Adipose tissue (tissue), 3 donors: Measurements from ENCODE around the gene RAB30. TPM values are rescaled to one million over a fixed set of nuclear protein-coding genes. Genes with fewer than 3 reads are reported as not detected.

Experiments
- H3K27ac ChIP-seq: one replicate; pipeline ENCODE4 v1.5.1; 2013; ENCODE audit warnings: low read depth, low read length
- WGBS, 3 donors: extraction: QIAGEN DNeasy Blood & Tissue Kit; methylation state at CpG; one replicate each; pipeline ENCODE4 v1.1.7; 2013; 5-methylcytosine and 5-hydroxymethylcytosine counted together
- polyA plus RNA-seq, 3 donors: library from polyadenylated mRNA; stranded (reverse); fragments of 200-250 nt; gene quantifications; one replicate each; pipeline ENCODE4 v1.2.3, GENCODE V29; 2013
- donor health status: healthy with polysubstance abuse.
- donor health status: Bipolar disorder and iron deficiency.
- donor health status: healthy.

Gene RAB30, protein sequence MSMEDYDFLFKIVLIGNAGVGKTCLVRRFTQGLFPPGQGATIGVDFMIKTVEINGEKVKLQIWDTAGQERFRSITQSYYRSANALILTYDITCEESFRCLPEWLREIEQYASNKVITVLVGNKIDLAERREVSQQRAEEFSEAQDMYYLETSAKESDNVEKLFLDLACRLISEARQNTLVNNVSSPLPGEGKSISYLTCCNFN
- polyA plus RNA-seq = 10 to 100 TPM in 1 of 3 donors, 1 to 10 TPM in 2; 2.1 to 13.1 (median 7.5) TPM

DNA sequence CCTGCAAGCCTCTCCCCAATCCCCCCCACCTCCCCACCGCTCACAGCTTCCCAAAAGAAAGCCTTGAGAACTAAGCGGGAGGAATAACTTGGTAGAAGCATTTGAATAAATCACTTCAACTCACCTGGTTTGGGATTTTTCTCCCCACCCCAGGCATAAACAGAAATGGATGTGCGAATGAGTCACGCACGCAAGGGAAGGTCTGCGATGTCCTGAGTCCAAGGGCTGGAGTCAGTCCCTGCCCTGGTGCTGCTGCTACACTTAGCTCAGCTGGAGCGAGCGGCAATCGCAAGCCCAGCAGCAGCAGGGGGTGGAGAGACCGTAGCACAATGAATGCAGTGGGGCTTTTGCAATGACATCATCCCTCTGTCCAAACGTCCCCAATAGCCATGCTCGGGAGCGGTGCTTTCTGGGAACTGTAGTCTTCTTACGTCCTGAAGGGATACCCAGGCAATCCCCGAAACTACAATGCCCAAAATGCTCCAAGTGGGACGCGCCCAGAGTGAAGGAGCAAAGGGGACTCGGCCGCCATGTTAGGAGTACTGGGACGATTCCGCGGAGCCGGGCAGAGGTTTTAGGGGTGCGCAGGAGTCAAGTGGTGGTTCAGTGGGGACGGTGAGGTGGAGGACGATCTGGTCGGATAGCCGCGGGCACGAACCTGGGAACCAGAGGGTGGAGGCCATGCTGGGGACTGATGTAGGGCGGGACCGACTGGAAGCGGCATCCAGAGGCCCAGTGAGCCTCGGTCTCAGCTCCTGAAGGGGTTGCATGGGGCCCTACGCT lies at the start of gene RAB30:
RAB30 (minus strand) TSS at position 331 of the 783 bp plus-strand sequence. CDS start 74,581 bp downstream, outside the sequence.
- WGBS, 3 donors = 0 to 1% (median 0%) methylated on average over 35 of the region's 35 CpGs
- peak within 1 kb of the TSS; percentile 14 for H3K27ac ChIP-seq

DNA sequence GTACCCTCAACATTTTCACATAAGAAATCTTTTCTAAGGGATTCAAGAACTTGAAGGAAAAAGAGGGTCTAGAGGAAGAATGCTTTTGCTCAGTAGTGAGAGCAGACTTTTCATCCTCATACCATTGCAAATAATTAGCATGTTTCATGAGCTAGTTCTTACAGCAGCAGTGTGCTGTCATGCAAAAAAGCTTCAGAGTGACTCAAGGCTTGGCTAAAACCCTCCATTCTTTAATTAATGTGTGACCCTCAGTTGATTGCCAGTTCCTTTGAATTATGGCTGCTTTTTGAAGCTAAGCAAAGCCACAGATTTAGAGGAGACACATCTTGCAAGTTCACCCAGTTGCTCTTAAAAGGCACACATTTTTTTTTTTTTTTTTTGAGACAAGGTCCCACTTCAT lies 48.6 kb upstream of the RAB30 start:
- H3K27ac ChIP-seq = no peak overlapping the region

DNA sequence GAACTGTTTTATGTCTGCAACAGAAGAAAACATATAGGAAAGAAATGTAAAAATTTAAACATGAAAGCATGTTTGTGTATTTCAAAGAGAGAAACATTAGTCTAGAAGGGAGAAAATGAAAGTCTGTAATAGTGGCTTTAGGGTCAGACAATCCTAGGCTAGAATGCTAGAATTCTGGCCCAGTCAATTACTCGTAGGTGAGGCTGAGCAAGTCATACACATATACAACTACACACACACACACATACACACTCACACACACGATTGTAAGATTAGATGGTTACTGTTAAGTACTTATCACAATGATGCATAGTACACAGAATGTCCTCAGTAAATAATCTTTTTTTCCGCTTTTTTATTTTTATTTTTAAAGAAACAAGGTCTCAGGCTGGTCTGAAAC lies 47.5 kb upstream of the RAB30 start:
- H3K27ac ChIP-seq = no peak overlapping the region
- WGBS, 3 donors = 73 to 81% (median 77%) methylated on average over 3 of the region's 3 CpGs

DNA sequence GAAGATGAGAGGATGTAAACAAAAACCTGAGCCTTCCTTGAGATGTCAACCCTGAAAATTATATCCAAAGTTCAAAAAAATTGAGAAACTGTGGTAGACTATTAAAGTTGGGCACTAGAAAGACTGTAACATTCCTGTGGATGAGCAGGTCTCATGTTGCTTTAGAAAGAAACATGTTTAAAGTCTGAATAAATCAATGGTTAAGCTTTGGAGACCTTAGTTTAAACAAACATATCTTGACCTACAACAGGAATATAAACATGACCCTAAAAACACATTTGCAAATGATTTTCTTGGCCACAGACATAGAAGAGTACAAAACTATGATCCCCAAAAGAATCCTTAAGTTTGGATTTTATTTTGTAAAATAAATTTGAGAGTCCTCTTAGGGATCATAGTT lies 47.1 kb upstream of the RAB30 start:
- no peak overlapping the region for H3K27ac ChIP-seq

DNA sequence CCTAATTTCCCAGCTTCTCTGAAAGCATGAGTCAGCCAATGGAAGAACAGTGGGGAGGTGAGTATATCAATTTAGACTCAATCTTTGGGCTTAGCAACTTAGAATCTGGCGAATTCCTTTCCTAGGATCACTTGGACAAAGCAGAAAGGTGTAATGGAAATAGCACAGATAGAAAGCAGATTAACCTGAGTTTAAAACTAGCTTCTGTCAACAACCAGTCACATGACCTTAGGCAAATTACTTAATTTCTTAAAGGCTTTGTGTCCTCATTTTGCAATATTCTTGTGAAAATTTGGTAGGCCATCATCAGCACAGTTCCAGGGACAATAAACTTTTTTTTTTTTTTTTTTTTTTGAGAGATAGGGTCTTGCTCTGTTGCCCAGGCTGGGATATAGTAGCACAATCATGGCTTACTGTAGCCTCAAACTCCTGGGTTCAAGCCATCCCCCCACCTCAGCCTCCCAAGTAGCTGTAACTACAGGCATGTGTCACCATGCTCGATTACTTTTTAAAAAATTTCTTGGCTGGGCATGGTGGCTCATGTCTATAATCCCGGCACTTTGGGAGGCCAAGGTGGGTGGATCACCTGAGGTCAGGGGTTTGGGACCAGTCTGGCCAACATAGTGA lies 44.4 kb upstream of the RAB30 start:
- WGBS, 3 donors = 90 to 94% (median 92%) methylated on average over 3 of the region's 3 CpGs
- no peak overlapping the region for H3K27ac ChIP-seq

DNA sequence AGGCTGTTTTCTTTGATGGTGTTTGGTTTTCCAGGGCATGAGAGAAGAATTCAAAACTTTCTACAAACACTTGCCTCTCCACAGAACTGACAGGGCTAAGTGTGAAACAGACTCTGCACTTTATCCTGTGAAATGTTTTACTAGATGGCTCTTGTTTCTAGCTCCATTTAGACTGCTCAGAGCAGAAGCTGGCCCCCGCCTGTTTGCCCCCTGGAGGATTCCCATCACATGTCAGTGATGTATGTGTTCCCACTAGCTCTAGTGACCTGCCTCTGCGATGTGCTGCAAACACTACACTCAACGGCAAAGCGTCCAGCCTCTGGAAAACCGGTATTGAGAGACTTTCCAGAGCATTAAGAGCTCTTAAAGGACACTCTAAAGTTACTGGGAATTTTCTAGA lies 43.9 kb upstream of the RAB30 start:
- H3K27ac ChIP-seq = no peak overlapping the region
- 47 to 79% (median 67%) methylated on average over 5 of the region's 5 CpGs for WGBS, 3 donors

DNA sequence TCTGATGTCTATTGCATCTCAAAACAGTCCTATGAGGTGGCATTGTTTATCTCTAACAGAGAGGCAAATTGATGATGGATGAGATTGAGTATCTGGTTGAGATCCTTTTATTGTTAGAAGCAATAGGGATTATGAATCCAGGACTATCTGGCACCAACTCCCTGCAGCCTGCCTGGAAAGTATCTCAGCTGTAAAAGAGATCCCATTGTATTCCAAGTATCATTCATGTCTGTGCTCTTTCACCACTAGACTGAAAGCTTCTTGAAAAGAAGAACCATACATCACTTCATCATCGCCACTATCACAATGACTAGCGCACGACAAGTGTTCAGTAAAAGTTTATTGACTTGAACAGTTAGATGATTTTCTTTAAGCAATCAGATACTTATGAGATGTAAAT lies 43.3 kb upstream of the RAB30 start:
- no peak overlapping the region for H3K27ac ChIP-seq
- 83 to 95% (median 91%) methylated on average over 3 of the region's 3 CpGs for WGBS, 3 donors

DNA sequence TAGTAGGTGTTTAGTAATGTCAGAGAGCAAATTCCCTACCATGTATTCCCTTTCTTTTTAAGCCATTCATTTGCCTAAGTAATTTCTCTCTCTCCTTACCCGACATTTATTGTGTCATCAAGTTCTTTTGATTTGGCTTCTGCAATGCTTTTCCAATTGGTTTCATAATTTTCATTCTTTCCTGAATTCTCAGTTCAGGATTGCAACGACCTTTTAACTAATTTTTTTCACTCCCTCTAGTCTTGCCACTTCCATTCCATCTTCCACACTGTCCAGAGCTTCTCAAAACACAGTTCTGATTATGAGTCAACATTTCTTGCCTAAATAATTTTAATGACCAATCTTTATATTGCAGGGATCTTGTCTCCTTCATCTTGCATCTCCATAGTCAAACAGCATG lies 41.2 kb upstream of the RAB30 start:
- H3K27ac ChIP-seq = no peak overlapping the region
- 39 to 73% (median 43%) methylated on average over 2 of the region's 2 CpGs for WGBS, 3 donors

DNA sequence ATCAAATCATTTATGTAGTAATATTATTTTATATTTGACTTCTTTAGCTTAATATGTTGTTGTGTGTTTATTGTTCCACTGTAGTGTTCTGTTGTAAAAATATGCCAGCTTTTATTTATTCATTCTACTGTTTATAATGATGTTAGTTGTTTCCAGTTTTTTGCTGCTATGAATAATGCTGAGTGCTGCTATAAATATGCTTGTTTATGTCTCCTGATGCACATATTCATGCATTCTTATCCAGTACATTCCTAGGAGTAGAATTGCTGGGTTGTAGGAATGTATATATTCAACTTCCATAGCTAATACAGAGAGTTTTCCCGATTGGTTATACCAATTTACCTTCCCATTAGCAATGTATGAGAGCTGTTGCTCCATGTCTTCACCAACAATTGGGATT lies 33.5 kb upstream of the RAB30 start:
- no peak overlapping the region for H3K27ac ChIP-seq
- WGBS, 3 donors = 86 to 100% (median 88%) methylated on average over 1 of the region's 1 CpG

DNA sequence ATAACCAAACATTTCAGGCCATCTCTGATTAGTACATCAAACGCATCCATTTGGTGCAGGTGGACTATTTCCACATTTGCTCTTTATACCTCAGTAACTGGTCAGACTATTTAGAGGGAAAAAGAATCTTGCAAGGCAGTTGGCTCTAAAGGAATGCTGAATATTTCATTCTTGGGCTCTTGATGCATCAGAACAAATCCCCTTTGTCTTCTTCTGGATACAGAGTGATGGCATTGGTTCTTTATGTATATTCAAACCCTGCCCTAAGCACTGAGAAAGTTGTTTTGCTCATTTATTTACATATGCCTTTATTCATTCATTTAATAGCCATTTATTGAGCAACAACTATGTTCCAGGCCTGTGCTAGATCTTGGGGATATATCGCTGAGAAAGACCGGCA lies 31.1 kb upstream of the RAB30 start:
- 88 to 97% (median 95%) methylated on average over 3 of the region's 3 CpGs for WGBS, 3 donors

DNA sequence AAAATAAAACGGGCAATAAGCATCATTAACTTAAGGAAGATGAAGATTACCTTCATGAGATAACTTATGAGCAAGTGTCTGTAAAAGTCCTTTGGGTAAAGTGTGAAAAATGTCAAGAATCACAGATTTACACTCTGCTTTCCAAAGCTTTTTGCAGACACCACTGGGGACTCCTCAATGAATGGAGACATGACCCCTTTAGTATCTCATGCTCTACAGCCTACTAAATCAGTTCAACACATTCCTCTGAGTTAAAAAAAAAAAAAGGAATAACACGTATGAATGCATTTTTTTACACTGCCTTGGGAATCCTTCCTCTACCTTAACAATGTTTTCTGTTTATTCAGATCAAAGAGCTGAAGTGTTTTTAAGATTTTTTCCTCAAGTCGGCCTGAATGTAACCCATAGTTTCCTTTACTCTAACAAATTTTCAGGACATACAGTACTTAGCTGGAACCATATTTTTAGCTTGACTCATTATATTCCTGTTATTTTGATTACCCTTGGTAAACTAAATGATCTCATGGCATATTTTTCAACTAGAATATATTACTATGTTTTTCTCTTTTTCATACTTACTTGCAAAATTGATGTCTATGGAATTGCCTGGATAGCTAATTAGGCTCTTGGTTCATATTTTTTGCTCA lies 25.9 kb upstream of the RAB30 start:
- WGBS, 3 donors = 54 to 64% (median 61%) methylated on average over 3 of the region's 3 CpGs
- H3K27ac ChIP-seq = no peak overlapping the region

More for the DNA sequence above, 31.1 kb upstream of the RAB30 start:
- H3K27ac ChIP-seq = no peak overlapping the region

DNA sequence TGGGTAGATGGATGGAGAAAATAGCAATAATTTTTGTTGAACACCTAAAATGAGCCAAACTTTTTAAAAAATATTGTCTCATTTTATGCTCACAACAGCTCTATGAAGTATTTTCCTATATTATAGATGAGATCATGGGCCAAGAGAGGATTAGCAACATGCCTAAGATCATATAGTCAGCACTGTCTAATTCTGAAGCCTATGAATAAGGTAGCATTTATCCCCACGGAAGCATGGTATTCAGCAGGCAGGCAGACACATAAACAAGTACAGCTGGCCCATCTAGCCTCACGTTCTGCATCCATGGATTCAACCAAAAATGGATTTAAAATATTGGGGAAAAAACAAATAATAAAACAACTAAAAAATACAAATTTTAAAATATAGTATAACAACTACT lies 21.9 kb upstream of the RAB30 start:
- 62 to 72% (median 68%) methylated on average over 2 of the region's 2 CpGs for WGBS, 3 donors
- H3K27ac ChIP-seq = no peak overlapping the region

DNA sequence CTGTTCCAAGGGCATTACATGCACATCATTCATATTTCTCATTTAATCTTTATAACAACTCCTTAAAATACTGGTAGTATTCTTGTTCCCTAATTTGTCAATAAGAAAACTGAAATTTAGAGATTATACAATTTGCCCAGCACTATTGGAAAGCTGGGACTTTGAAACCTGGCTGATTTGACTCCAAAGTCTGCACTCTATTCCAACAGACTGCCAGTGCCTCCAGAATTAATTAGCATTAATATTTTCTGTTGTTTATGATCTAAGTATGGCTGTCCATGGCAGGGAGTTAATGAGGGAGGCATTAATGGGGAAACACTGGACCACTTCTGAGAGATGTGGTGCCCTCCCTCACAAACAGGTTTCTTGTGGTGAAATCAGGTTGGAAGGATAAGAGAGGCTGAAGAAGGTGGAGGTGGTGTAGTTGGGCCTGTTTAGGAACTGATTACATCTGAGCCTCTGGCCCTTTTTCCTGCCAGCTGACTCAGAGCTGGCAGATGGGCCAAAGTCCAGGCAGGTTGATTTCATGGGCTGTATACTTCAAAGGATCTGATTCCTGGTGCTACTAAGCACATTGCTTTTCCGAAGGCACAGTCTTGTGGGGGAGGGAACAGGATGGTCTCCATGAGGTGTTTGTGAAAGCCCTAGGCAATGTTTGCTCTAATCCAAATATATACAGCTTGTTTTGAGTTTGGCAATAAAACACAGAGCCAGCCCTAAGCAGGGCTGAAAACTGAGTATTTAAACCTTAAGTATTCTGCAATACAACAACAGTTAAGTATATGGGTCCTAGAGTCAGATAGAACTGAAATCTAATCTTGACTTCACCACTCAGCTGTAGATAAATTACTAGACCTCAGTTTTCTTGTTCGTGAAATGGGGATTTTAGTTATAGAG lies 21.0 kb upstream of the RAB30 start:
- H3K27ac ChIP-seq = no peak overlapping the region
- 21 to 72% (median 71%) methylated on average over 2 of the region's 2 CpGs for WGBS, 3 donors

DNA sequence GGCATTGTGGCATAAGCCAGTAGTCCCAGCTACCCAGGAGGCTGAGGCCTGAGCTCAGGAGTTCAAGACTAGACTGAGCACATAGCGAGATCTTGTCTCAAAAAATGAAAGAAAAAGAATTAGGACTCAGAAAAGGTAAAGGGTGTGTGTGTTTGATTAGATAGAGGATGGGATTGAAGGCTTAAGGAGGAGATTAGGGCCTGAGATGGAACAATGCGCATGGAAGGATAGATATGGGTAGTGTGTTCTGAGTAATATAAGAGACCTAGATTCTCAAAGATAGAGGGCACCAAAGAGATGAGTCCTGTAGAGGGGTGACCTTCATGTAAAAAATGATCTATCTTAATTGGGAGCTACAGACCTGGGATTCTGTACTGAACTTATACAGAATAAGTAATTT lies 17.3 kb upstream of the RAB30 start:
- H3K27ac ChIP-seq = no peak overlapping the region
- 95 to 98% (median 96%) methylated on average over 2 of the region's 2 CpGs for WGBS, 3 donors

DNA sequence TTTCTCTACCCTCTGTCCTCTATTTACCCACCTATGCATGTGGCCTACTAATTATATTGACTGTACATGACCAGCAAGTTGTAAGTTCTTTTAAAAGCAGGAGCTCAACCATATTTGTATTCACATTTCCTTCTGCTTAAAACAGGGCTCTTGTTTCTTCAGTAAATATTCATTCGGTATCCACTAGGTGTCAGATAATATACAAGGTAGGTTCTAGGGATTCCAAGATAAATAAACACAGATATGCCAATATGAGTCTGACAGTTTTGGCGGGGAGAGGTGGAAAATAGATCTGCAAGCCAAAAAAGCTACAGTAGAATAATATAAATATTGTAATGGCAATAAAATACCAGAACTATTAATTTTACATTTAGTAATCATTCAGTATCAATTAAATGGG lies 15.3 kb upstream of the RAB30 start:
- no peak overlapping the region for H3K27ac ChIP-seq
- WGBS, 3 donors = 11 to 37% (median 34%) methylated on average over 2 of the region's 2 CpGs

DNA sequence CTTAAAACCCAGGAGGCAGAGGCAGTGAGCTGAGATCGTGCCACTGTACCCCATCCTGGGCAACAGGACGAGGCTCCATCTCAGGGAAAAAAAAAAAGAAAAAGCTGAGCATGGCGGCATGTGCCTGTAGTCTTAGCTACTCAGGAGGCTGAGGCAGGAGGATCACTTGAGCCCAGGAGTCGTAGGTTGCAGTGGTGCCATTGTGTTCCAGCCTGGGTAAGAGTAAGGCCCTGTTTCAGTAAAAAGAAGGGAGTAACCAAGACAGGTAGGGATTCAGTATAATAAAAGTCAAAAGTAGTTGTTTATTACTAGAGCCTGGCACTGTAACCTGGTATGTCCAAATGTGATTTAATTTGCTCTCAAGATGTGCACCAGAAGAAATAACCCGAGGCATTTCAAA lies 8.1 kb upstream of the RAB30 start:
- 88 to 95% (median 94%) methylated on average over 5 of the region's 5 CpGs for WGBS, 3 donors
- H3K27ac ChIP-seq = no peak overlapping the region

DNA sequence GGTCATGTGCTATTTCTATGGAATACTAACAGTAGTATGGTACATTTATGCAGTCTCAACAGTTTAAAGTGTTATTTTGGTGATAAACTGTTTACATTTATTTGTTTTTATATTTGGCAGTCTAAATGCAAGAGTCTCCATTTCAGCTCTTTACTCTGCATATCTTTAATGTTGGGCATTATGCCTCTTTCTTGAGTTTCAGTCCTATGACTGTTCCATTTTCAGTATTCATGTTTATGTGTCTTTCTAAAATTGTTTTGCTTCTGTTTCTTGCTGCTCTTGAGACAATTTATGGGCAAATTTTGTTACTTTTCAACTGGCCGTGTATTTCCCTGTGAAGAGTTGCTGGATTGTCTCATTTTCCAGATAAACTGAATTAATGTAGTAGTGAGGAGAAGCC lies 6.6 kb upstream of the RAB30 start:
- no peak overlapping the region for H3K27ac ChIP-seq
- WGBS, 3 donors = 70 to 76% (median 76%) methylated on average over 1 of the region's 1 CpG

DNA sequence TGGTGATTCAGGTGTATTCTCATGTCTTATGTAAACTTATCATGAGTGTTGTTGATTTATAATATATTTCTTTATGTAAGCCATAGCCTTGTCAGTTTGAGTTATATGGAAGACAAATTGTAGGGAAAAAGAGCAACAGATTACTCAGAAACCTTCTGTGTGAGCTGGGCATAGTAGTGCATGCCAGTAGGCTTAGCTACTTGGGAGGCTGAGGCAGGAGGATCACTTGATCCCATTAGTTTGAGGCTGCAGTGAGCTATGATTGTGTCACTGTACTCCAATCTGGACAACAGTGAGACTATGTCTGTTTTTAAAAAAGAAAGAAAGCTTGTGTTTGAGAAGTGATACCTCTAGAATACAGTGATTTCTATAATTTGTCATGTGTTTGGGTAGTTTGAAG lies 2.2 kb upstream of the RAB30 start:
- no peak overlapping the region for H3K27ac ChIP-seq
